H1 (cell line): ENCODE measurements around the gene SPRR1B. TPM values are rescaled to one million over a fixed set of nuclear protein-coding genes. Genes with fewer than 3 reads are reported as not detected.

Source experiments
- CTCF ChIA-PET: fragments of 300-600 bp; sonication (Branson Sonifier 250); formaldehyde crosslinking; loops from one replicate; lab custom pipeline; 2021; ENCODE audit not compliant: partially characterized antibody; lab: Charles Lee
- POLR2A ChIA-PET: fragments of 300-600 bp; sonication (Branson Sonifier 250); formaldehyde crosslinking; loops from one replicate; lab custom pipeline; 2021; ENCODE audit warnings: inconsistent platforms; ENCODE audit not compliant: partially characterized antibody; lab: Charles Lee
- DNase-seq, 2 experiments: peaks; one replicate each; pipeline versions ENCODE4 v3.0.0 to v3.0.0-alpha.2; 2010 to 2022; ENCODE audit warnings: low spot score in 2 of 2, low read depth in 1 of 2, mixed read lengths in 1 of 2
- FAIRE-seq: peaks from 2 replicates; lab custom pipeline; 2011; peaks lifted over from hg19 to GRCh38; lab: Jason Lieb, UNC
- H2AFZ ChIP-seq: 2 replicates; pipeline ENCODE4 v1.8.1; 2012; ENCODE audit warnings: low read length, inconsistent platforms
- H2AK5ac ChIP-seq: 2 replicates; pipeline ENCODE4 v1.6.1; 2013; ENCODE audit warnings: low read depth, low read length
- H2BK120ac ChIP-seq: replicated peaks from 2 replicates; pipeline ENCODE3; 2013; ENCODE audit warnings: low read depth, low read length, inconsistent platforms
- H2BK12ac ChIP-seq: 2 replicates; pipeline ENCODE4 v1.6.1; 2013; ENCODE audit warnings: low read depth, low read length
- H2BK15ac ChIP-seq: 2 replicates; pipeline ENCODE4 v1.6.1; 2013; ENCODE audit warnings: low read length
- H2BK20ac ChIP-seq: 2 replicates; pipeline ENCODE4 v1.6.1; 2013; ENCODE audit warnings: low read length
- H2BK5ac ChIP-seq: 2 replicates; pipeline ENCODE4 v1.6.1; 2013; ENCODE audit warnings: low read depth, low read length
- H3K14ac ChIP-seq: 2 replicates; pipeline ENCODE4 v1.6.1; 2013; ENCODE audit warnings: inconsistent platforms; ENCODE audit not compliant: insufficient read length
- H3K18ac ChIP-seq: 2 replicates; pipeline ENCODE4 v1.6.1; 2013; ENCODE audit warnings: low read length; ENCODE audit errors: extremely low read depth
- H3K23ac ChIP-seq: 2 replicates; pipeline ENCODE4 v1.6.1; 2013; ENCODE audit warnings: inconsistent platforms; ENCODE audit not compliant: insufficient read length
- H3K23me2 ChIP-seq: 2 replicates; pipeline ENCODE4 v1.6.1; 2013; ENCODE audit warnings: low read depth, low read length
- H3K27ac ChIP-seq: 2 replicates; pipeline ENCODE4 v1.6.1; 2011; ENCODE audit warnings: low read depth, low read length, inconsistent platforms
- H3K27me3 ChIP-seq, 4 experiments: replicated peaks in 1 of 4; 1 replicate in 1 of 4; 2 replicates in 3 of 4; pipeline versions ENCODE4 v1.6.1 to v1.8.1; 2011 to 2013; ENCODE audit warnings: low read length in 3 of 4, mild to moderate bottlenecking in 3 of 4, inconsistent platforms in 2 of 4, mixed read lengths in 2 of 4, moderate library complexity in 1 of 4; ENCODE audit not compliant: control insufficient read depth in 3 of 4, insufficient read depth in 3 of 4; ENCODE audit errors: extremely low read depth in 1 of 4
- H3K36me3 ChIP-seq, 4 experiments: 2 replicates each; pipeline versions ENCODE4 v1.6.1 to v1.8.1; 2011 to 2013; ENCODE audit warnings: mild to moderate bottlenecking in 4 of 4, low read length in 3 of 4, moderate library complexity in 2 of 4, control low read depth in 1 of 4, inconsistent platforms in 1 of 4; ENCODE audit not compliant: insufficient read depth in 4 of 4, control insufficient read depth in 2 of 4
- H3K4ac ChIP-seq: replicated peaks from 2 replicates; pipeline ENCODE3; 2013; ENCODE audit warnings: low read length, low read depth, mixed read lengths, inconsistent platforms; ENCODE audit not compliant: insufficient read length
- H3K4me1 ChIP-seq, 4 experiments: replicated peaks in 1 of 4; 1 replicate in 1 of 4; 2 replicates in 3 of 4; pipeline versions ENCODE4 v1.6.1 to v1.8.1; 2011 to 2013; ENCODE audit warnings: low read length in 3 of 4, inconsistent platforms in 2 of 4, mixed read lengths in 1 of 4; ENCODE audit not compliant: insufficient read depth in 4 of 4, control insufficient read depth in 3 of 4
- H3K4me2 ChIP-seq, 2 experiments: 2 replicates each; pipeline versions ENCODE4 v1.6.1 to v1.8.1; 2011 to 2013; ENCODE audit warnings: low read depth in 2 of 2, low read length in 2 of 2, control low read depth in 1 of 2, inconsistent platforms in 1 of 2, mild to moderate bottlenecking in 1 of 2; ENCODE audit not compliant: insufficient read depth in 1 of 2
- H3K4me3 ChIP-seq, 4 experiments: fragments of 200-600, 300-600 bp in 1 of 4; sonication (generic), shearing (Covaris generic), sonication (Bioruptor Twin) in 1 of 4; 2 replicates each; pipeline versions ENCODE4 v1.5.1 to v1.8.1; 2011 to 2016; ENCODE audit warnings: low read length in 4 of 4, low read depth in 3 of 4, control low read depth in 2 of 4, inconsistent platforms in 2 of 4, mild to moderate bottlenecking in 2 of 4, mixed read lengths in 1 of 4, moderate library complexity in 1 of 4; ENCODE audit not compliant: insufficient read depth in 2 of 4; ENCODE audit errors: extremely low read depth in 1 of 4
- H3K56ac ChIP-seq: replicated peaks from 2 replicates; pipeline ENCODE3; 2013; ENCODE audit warnings: low read depth, mild to moderate bottlenecking, mixed read lengths, low read length, inconsistent platforms; ENCODE audit not compliant: insufficient read length
- H3K79me1 ChIP-seq: 2 replicates; pipeline ENCODE4 v1.6.1; 2013; ENCODE audit warnings: low read depth, low read length, control low read depth
- H3K79me2 ChIP-seq, 2 experiments: 2 replicates each; pipeline versions ENCODE4 v1.6.1 to v1.8.1; 2012 to 2013; ENCODE audit warnings: low read length in 2 of 2, mild to moderate bottlenecking in 2 of 2, inconsistent platforms in 1 of 2; ENCODE audit not compliant: insufficient read depth in 2 of 2, control insufficient read depth in 1 of 2
- H3K9ac ChIP-seq, 4 experiments: replicated peaks in 1 of 4; 1 replicate in 1 of 4; 2 replicates in 3 of 4; pipeline versions ENCODE4 v1.6.1 to v1.8.1; 2011 to 2013; ENCODE audit warnings: low read depth in 3 of 4, low read length in 3 of 4, control low read depth in 2 of 4, mild to moderate bottlenecking in 2 of 4, moderate library complexity in 2 of 4, inconsistent platforms in 1 of 4; ENCODE audit errors: extremely low read depth in 1 of 4
- H3K9me3 ChIP-seq, 2 experiments: 2 replicates each; pipeline versions ENCODE4 v1.6.1 to v1.8.1; 2012 to 2013; ENCODE audit warnings: mild to moderate bottlenecking in 2 of 2, moderate library complexity in 2 of 2, control low read depth in 1 of 2, inconsistent platforms in 1 of 2, low read depth in 1 of 2, low read length in 1 of 2, mixed read lengths in 1 of 2; ENCODE audit not compliant: insufficient read depth in 2 of 2
- H4K20me1 ChIP-seq, 2 experiments: replicated peaks in 1 of 2; 2 replicates each; pipeline versions ENCODE3 to v1.8.1; 2011 to 2013; ENCODE audit warnings: inconsistent platforms in 2 of 2, low read length in 2 of 2, mild to moderate bottlenecking in 1 of 2; ENCODE audit not compliant: insufficient read depth in 2 of 2, control insufficient read depth in 1 of 2
- H4K5ac ChIP-seq: 2 replicates; pipeline ENCODE4 v1.6.1; 2013; ENCODE audit warnings: low read length, low read depth, mixed read lengths, inconsistent platforms; ENCODE audit not compliant: insufficient read length
- H4K8ac ChIP-seq: 2 replicates; pipeline ENCODE4 v1.8.0; 2013; ENCODE audit warnings: mild to moderate bottlenecking, moderate library complexity, low read length, inconsistent platforms; ENCODE audit not compliant: insufficient read depth; ENCODE audit errors: extremely low read depth
- H4K91ac ChIP-seq: replicated peaks from 2 replicates; pipeline ENCODE3; 2013; ENCODE audit warnings: low read length, mixed read lengths, inconsistent platforms; ENCODE audit not compliant: insufficient read length
- SP1 ChIP-seq: IDR thresholded peaks from 2 replicates; pipeline ENCODE4 v1.6.1; 2011; ENCODE audit warnings: low read depth, low read length
- SP4 ChIP-seq: IDR thresholded peaks from 2 replicates; pipeline ENCODE4 v1.6.1; 2012; ENCODE audit warnings: low read length, inconsistent platforms
- USF2 ChIP-seq: IDR thresholded peaks from 2 replicates; pipeline ENCODE4 v1.6.1; 2011; ENCODE audit warnings: low read length, improper control_type of control experiment
- WGBS, 2 experiments: shearing (Covaris generic) in 1 of 2; methylation state at CpG; one replicate each; pipeline versions ENCODE4 v1.1.6 to v1.1.7; 2013 to 2015; ENCODE audit warnings: low lambda C conversion rate in 2 of 2, mixed read lengths in 2 of 2, inconsistent platforms in 1 of 2, low coverage in 1 of 2, missing lambda C conversion rate in 1 of 2; ENCODE audit not compliant: insufficient replicate concordance in 2 of 2, insufficient coverage in 1 of 2, insufficient read length in 1 of 2; ENCODE audit errors: extremely low coverage in 1 of 2, missing lambda C conversion rate in 1 of 2; 5-methylcytosine and 5-hydroxymethylcytosine counted together
- polyA plus RNA-seq, 7 experiments: library from polyadenylated mRNA; depleted of rRNA in 3 of 7; stranded (reverse) in 5 of 7; unstranded in 2 of 7; fragments of >200 nt in 5 of 7; fragments of 200-250 nt in 2 of 7; gene quantifications; 1 replicate in 5 of 7; 2 replicates in 1 of 7; 4 replicates in 1 of 7; pipeline versions ENCODE4 v1.2.1 to v1.2.3, GENCODE V29; 2011 to 2013; ENCODE audit warnings: missing spikeins in 2 of 7, mixed read lengths in 2 of 7
- total RNA-seq: library from RNA; stranded (reverse); fragmentation: NEBNext Ultra II Directional; extraction: Animal tissue kit (Norgen Biotek cat#: 25700); gene quantifications from 2 replicates; pipeline ENCODE4 v1.2.1, GENCODE V29; 2021

SPRR1B gene
- total and polyA plus RNA-seq, 2 of the 8 experiments (the other 6 are each of a cell fraction or from before 2014, with no cell fraction given): 0.23 TPM; not detected in 1

- no peak for FAIRE-seq
- CTCF ChIA-PET: interaction anchor here (1.2 kb wide), 1 partner anchor 64 kb away, joined by 3 read pairs; no protein-coding TSS in a partner anchor
- Histone ChIP-seq H3K4me2 (no peak overlapping the region), H3K23ac (no peak overlapping the region), H3K14ac (no peak overlapping the region), H3K9me3 (no peaks in the 10 kb centered on the region), H2BK15ac (no peak overlapping the region), H2AK5ac (no peak overlapping the region), H3K79me2 (no peaks in the 10 kb centered on the region), H2AFZ (no peak overlapping the region), H3K36me3 (no peaks in the 10 kb centered on the region), H3K4ac (no peak overlapping the region), H2BK20ac (no peak overlapping the region), H3K27me3 (no peaks in the 10 kb centered on the region; a peak in 1 of 7 replicates), H4K20me1 (no peaks in the 10 kb centered on the region), H3K4me1 (peaks cover 0 to 5% (median under 1%) of the 10 kb centered on the region in 4 experiments; a peak in 1 of 7 replicates), H4K8ac (no peak overlapping the region), H2BK120ac (no peak overlapping the region), H4K91ac (no peak overlapping the region), H2BK12ac (no peak overlapping the region), H2BK5ac (no peak overlapping the region), H3K4me3 (no peak overlapping the region), H3K56ac (no peak overlapping the region), H3K23me2 (no peaks in the 10 kb centered on the region), H3K79me1 (no peaks in the 10 kb centered on the region), H4K5ac (no peak overlapping the region), H3K18ac (no peak overlapping the region), H3K27ac (no peak overlapping the region), H3K9ac (no peak overlapping the region)
- POLR2A ChIA-PET: no interaction called here
- no peak for DNase-seq
- WGBS, 2 experiments: 100% methylated on average over 1 of the region's 1 CpG; no CpG with 5 or more reads in 1 of the 2 experiments
- TF ChIP-seq SP4 (no peak), USF2 (no peak), SP1 (no peak)
These were observed 5.2 kb upstream of the SPRR1B start for GRCh38 chr1:153025797-153026196.
